Measurements from ENCODE around the gene IRX4.

IRX4 gene

DNA sequence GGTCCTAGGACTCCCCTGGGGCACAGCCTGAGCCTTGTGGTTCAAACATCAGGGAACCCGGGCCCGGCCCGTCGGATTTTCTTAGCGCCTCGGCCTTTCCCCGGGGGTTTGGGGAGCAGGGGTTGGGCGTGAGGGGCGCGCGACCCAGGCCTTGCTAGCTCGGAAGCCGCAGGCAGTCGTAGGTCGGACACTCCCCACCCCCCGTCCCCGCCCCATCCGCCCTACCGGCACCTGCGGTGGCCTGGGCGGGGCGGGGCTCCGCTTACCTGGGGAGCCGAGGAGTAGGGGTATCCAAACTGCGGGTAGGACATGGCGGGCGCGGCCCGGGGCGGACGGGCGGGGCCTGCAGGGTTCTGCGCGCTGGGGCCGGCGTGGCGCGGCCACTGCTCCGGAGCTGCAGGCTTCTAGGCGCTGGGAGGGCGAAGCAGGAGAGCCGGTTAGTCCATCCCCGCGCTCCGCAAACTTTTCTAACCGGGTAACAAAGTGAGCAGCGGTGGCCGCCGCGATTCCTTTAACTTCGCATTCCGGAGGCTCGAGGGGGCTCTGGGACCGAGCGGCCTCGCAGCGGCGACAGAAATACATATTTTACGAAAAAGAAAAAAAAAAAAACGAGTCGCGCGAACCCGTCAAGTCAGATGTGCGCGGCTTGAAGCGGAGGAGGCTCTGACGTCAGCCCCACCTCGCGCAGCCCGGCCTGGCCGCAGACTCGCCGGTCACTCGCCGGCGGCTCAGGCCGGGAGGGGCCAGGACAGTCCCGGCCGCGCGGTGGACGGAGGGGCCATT, at the start of gene IRX4:
TSS of gene IRX4 (minus strand) at position 589 of the 783 bp plus-strand sequence. CDS start at position 311, 278 bp downstream.
- no peak for DNase-seq

GRCh38 chr5:1931604-1932231, 49.0 kb upstream of the IRX4 start:
- DNase-seq: no peak

GRCh38 chr5:1930880-1931603, 48.3 kb upstream of the IRX4 start:
- DNase-seq: no peak

GRCh38 chr5:1930501-1930879, 47.8 kb upstream of the IRX4 start:
- DNase-seq: no peak

DNA sequence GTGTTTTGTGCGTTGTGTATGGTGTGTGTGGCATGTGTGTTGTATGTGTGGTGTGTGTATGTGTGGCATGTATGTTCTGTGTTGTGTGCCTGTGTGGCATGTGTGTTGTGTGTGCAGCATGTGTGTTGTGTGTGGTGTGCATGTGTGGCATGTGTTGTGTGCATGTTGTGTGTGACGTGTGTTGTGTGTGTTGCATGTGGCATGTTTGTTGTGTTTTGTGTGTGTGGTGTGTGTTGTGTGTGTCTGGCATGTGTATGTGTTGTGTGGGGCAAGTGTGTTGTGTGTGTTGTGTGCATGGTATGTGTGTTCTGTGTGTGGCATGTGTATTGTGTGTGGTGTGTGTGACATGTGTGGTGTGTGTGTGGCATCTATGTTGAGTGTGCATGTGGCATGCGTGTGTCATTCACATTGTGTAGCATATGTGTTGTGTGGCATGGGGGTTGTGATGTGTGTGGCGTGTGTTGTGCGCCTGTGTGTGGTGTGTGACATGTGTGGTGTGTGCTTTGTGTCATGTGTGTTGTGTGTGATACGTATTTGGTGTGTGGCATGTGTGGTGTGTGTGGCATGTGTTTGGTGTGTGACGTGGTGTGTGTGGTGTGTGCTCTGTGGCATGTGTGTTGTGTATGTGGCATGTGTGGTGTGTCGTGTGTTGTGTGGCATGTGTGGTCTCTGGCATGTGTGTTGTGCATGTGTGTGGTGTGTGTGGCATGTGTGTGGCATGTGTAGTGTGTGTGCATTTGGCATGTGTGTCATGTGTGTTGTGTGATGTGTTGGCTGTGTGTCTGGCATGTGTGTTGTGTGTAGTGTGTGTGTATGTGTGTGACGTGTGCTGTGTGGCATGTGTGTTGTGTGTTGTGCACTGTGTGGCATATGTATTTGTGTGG, 46.6 kb upstream of the IRX4 start:
- DNase-seq: no peak

GRCh38 chr5:1926471-1927341, 44.0 kb upstream of the IRX4 start:
- no peak for DNase-seq

- DNase-seq: no peak
These were observed 43.3 kb upstream of the IRX4 start for GRCh38 chr5:1926071-1926440.

DNA sequence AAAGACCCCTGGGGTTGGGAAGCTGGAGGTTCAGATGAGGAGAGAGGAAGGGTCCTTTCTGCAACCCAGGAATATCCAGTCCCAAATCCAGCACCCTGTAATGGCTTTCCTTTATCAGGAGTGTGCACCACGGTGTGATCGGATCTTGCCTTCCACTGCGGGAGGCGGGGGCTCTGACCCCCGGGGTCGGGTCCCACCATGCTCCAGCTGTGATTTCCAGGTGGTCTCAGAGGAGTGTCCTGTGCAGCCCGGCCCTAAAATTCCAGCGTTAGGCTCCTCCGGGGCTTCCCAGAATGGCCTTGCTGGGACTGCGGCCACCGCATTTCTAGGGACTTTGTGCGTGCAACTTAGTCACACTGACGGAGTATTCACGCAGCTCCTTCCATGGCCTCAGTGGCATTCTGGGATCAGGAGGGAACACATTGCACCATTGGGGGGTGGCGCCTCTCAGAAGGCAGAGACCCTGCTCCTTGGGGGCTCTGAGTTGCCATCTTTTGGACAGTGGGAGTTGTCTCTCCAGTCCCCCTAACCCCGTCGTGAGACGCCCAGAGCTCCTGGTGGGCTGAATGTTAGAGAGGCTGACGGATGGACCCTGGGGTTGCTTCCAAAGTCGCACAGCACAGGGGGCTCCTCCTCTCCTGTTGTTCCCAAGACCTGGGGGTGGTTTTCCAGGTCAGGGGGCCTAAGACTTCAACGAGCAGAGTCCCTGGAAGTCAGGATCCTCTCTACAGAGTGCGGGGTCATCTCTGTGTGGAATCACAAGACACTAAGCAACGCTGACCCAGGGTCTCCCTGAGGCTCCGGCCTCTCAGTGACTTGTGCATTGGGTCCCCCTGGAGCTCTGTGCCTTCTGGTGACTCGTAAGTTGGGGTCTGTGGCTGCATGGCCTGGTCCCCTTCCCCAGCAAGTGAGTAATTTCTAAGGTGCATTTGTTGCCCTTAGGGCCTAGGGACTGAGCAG, 42.7 kb upstream of the IRX4 start:
- DNase-seq: no peak

DNA sequence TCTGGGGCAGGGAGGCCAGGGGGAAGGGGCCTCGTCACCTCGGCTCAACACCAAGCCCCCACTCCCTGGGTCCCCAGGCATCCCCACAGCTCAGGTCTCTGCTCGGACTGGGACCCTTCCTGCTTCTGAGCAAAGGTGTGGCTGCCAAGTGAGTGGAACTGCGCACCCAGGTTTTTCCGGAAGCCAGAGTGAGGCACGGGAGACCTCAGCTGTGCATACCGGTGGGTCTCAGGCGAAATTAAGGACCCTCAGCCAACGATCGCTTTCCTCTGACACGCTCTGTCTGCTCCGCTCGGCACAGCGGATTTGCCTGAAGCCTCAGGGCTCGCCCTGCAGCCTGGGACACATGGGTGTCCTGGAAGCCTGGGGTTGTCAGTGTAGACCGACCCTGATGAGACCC, 41.0 kb upstream of the IRX4 start:
- no peak for DNase-seq

- no peak for DNase-seq
These were observed 40.6 kb upstream of the IRX4 start for GRCh38 chr5:1923341-1923740.

DNA sequence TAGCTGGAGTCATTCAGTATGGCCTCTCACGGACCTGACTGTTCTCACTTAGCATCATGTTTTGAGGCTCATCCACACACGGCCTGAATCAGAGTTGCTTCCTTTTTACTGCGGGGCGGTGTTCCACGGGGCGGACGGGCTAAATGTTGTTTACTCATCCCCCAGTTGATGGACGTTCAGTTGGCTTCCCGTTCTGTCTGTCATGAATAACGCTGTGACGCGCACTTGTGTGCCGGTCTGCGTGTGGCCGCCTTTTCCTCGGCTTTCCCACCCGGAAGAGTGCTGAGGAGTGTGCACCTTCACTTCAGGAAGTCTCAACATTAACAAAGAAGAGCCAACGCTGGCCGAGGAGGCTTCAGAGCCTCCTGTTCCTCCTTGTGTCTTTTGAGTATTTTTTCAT, 39.0 kb upstream of the IRX4 start:
- no peak for DNase-seq

DNA sequence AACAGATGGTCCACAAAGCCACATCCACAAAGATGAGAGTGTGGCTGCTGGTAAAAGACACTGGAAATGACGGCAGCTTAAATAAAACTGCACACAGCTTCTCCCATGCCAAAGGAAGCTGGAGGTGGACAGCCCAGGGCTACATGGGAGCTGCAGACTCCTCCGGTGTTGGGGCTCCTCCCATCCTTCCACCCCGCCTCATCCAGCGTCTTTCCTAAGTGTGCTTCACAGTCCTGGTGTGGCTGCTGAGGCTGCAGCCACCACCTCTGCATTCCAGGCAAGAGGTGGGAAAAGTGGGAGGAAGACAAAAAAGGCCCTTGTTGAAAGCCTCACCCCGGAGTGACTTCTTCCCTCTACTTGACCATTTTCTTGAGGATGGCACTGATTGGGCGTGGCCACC, 37.0 kb upstream of the IRX4 start:
- no peak for DNase-seq

GRCh38 chr5:1919209-1919566, 36.5 kb upstream of the IRX4 start:
- no peak for DNase-seq

DNA sequence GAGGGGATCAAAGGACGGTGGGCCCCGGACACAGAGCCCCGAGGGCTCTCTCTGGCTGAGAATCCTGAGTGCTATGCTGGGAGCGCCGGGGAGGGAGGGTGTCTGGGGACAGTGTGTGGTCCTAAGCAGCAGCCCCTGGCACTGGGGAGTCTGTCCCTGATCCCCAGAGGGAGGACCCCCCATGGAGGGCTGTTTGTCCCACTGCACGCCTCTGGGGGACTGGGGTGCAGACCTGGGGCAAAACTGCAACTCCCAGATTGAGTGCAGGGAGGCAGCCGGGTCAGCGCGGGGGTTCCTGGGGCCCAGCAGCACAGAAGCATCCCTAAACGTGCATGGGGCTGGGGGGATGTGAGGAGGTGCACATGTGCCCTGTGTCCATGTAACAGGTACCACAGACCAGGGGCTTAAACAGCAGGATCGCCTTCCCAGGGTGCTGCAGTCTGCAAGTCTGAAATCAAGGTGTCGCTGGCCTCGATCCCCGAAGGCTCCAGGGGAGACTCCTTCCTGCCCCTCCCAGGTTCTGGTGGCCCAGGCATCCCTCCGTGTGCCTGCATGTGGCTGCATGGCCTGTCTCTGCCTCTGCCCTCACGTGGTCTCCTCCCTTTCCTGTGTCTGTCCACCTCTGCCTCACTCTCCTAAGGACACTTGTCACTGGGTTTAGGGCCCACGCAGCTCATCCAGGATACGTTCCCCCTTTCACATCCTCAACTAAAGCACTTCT, 35.9 kb upstream of the IRX4 start:
- no peak for DNase-seq

DNA sequence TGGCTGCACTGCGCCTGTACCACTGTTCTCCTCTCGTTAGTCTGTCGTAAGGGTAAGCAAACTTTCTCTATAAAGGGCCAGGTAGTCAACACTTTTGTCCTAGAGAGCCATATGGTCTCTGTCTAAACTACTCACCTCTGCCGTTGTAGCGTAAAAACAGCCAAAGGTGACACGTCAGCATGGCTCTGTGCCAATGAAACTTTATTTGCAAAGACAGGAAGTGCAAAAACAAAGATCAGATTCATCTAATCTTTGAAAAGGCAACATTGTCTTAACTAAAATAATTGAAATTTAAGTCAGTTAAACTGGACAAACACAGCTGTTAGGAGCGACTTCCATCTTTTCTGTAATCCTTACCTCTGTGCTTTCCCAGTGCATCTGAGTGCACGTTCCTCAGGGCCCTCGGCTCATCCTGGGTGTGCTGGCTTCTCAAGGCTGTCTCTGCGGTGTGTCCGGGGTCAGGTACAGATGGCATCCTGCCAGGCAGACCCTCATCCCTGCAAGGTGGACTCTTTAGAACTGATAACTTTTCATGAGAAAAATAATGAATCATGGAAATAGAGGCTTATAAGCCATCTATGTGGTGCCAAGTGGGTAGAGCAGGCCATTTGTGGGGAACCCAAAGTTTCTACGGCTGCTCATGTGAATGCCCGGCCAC, 35.2 kb upstream of the IRX4 start:
- no peak for DNase-seq

DNA sequence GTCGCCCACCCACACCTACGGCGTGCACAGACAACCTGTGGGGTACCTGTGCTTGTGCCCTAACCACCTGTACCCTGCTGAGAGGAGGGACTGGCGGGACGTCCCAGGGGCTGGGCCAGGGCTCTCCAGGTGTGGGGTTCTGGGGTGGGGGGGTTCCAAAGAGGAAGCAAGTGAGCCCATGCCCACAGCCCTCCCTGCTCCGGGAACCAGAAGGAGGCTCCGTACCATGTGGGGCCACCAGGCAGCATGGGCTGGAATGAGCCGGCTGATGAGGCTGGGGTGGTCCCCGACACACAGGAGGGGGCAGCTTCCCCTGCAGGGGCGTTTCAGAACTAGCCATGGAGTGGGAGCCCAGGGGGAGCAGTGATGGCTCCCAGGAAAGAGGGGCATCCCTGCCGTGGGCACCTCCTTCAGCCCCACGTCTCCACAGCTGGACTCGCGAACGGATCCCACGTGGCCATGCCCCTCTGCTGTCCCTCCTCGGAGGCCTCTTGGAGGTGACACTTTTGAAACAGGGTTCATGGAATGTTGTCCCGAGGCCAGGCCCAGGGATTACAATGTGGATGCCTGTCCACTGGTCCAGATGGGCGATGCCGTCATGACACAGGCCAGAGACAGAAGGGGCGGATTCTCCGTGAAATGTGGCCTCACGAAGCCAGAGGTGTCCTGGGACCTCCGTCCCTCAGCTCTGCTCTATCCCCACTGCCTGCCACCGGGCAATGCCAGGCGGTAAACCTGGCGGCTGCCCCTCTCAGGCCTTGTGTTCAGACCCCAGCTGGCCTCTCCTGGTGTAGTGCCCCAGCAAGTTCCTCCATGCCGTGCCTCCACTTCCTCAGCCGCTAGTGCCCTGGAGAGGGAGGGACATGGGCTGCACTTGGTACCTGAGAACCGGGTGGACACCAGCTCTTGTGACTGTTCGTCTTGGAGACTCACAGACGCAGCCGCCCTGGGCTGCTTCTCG, 33.6 kb upstream of the IRX4 start:
- no peak for DNase-seq

GRCh38 chr5:1915316-1915715, 32.6 kb upstream of the IRX4 start:
- DNase-seq: no peak

GRCh38 chr5:1914471-1914870, 31.7 kb upstream of the IRX4 start:
- no peak for DNase-seq
